HEK293 (cell line): ENCODE measurements around the gene UFSP2.

ENCODE experiments used
- CTCF ChIP-seq: fragments of 450-650 bp; formaldehyde crosslinking; IDR thresholded peaks from 2 replicates; pipeline ENCODE4 v1.5.1; 2016; ENCODE audit warnings: missing biosample characterization, missing genetic modification characterization
- YY1 ChIP-seq: fragments of 450-650 bp; formaldehyde crosslinking; IDR thresholded peaks from 2 replicates; pipeline ENCODE4 v1.5.1; 2018; ENCODE audit warnings: missing biosample characterization, missing genetic modification characterization
- ZBTB17 ChIP-seq: fragments of 450-650 bp; formaldehyde crosslinking; IDR thresholded peaks from 2 replicates; pipeline ENCODE4 v1.5.1; 2016; ENCODE audit warnings: missing biosample characterization, missing genetic modification characterization
- ZFP3 ChIP-seq: fragments of 450-650 bp; formaldehyde crosslinking; IDR thresholded peaks from 2 replicates; pipeline ENCODE4 v1.5.1; 2016; ENCODE audit warnings: low read depth, missing biosample characterization, missing genetic modification characterization
- ZNF350 ChIP-seq: fragments of 450-650 bp; formaldehyde crosslinking; IDR thresholded peaks from 2 replicates; pipeline ENCODE4 v1.5.0; 2017; ENCODE audit warnings: missing biosample characterization, mild to moderate bottlenecking, missing genetic modification characterization
- ZNF366 ChIP-seq: fragments of 450-650 bp; formaldehyde crosslinking; conservative IDR thresholded peaks from 2 replicates; pipeline ENCODE4 v1.5.1; 2016; ENCODE audit warnings: missing biosample characterization, missing genetic modification characterization
- ZNF416 ChIP-seq: fragments of 450-650 bp; formaldehyde crosslinking; IDR thresholded peaks from 2 replicates; pipeline ENCODE4 v1.5.1; 2016; ENCODE audit warnings: missing biosample characterization, missing genetic modification characterization
- ZNF664 ChIP-seq: fragments of 450-650 bp; formaldehyde crosslinking; IDR thresholded peaks from 2 replicates; pipeline ENCODE4 v1.5.1; 2016; ENCODE audit warnings: missing biosample characterization, missing genetic modification characterization
- ZNF670 ChIP-seq: fragments of 450-650 bp; formaldehyde crosslinking; IDR thresholded peaks from 2 replicates; pipeline ENCODE4 v1.5.1; 2016; ENCODE audit warnings: missing biosample characterization, missing genetic modification characterization, low read depth
- ZNF76 ChIP-seq: fragments of 450-650 bp; formaldehyde crosslinking; IDR thresholded peaks from 2 replicates; pipeline ENCODE4; 2016; ENCODE audit warnings: low read depth, missing biosample characterization, missing genetic modification characterization, borderline replicate concordance

GRCh38 chr4:185364886-185365285, 60.9 kb downstream of the UFSP2 start:
- TF ChIP-seq CTCF (tag by site-specific recombination) (no peak), ZNF366 (tag by site-specific recombination) (no peak), ZNF76 (no peak), ZNF350 (tag by site-specific recombination) (no peak), ZNF416 (tag by site-specific recombination) (no peak), YY1 (no peak), ZBTB17 (no peak), ZNF664 (tag by site-specific recombination) (no peak), ZFP3 (tag by site-specific recombination) (no peak), ZNF670 (tag by site-specific recombination) (no peak)
